GM23248 (cell line): ENCODE measurements around the gene KRT13. TPM values are rescaled to one million over a fixed set of nuclear protein-coding genes. Genes with fewer than 3 reads are reported as not detected.

Experiments used
- DNase-seq: peaks from one replicate; pipeline ENCODE4 v3.0.0-alpha.2; 2015
- H2AFZ ChIP-seq: fragments of 200-600 bp; sonication (generic); 2 replicates; pipeline ENCODE4 v1.6.1; 2016; ENCODE audit warnings: antibody characterized with exemption
- H3F3A ChIP-seq: fragments of 200-600 bp; sonication (generic); 2 replicates; pipeline ENCODE4 v1.6.1; 2016; ENCODE audit warnings: mild to moderate bottlenecking, antibody characterized with exemption, mixed run types; ENCODE audit not compliant: insufficient read depth
- H3K27ac ChIP-seq: fragments of 200-600 bp; sonication (generic); 2 replicates; pipeline ENCODE4 v1.5.1; 2016; ENCODE audit warnings: mild to moderate bottlenecking
- H3K27me3 ChIP-seq: fragments of 200-600 bp; sonication (generic); replicated peaks from 2 replicates; pipeline ENCODE4 v1.6.1; 2016; ENCODE audit warnings: mild to moderate bottlenecking; ENCODE audit not compliant: insufficient read depth
- H3K36me3 ChIP-seq: fragments of 200-600 bp; sonication (generic); 2 replicates; pipeline ENCODE4 v1.6.1; 2016; ENCODE audit warnings: low read depth, mild to moderate bottlenecking
- H3K4me1 ChIP-seq: fragments of 200-600 bp; sonication (generic); 2 replicates; pipeline ENCODE4 v1.6.1; 2016; ENCODE audit warnings: mild to moderate bottlenecking; ENCODE audit not compliant: insufficient read depth
- H3K4me2 ChIP-seq: fragments of 200-600 bp; sonication (generic); one replicate; pipeline ENCODE4 v1.6.1; 2016; ENCODE audit warnings: mild to moderate bottlenecking; ENCODE audit not compliant: unreplicated experiment
- H3K4me3 ChIP-seq: fragments of 200-600 bp; sonication (generic); 2 replicates; pipeline ENCODE4 v1.5.1; 2016; ENCODE audit warnings: mild to moderate bottlenecking
- H3K79me2 ChIP-seq: fragments of 200-600 bp; sonication (generic); 2 replicates; pipeline ENCODE4 v1.6.1; 2016; ENCODE audit warnings: mild to moderate bottlenecking; ENCODE audit not compliant: insufficient read depth
- H3K9ac ChIP-seq: fragments of 200-600 bp; sonication (generic); 2 replicates; pipeline ENCODE4 v1.6.1; 2016; ENCODE audit warnings: mild to moderate bottlenecking
- H3K9me2 ChIP-seq: fragments of 200-600 bp; sonication (generic); 2 replicates; pipeline ENCODE4 v1.6.1; 2016; ENCODE audit warnings: mixed run types, mild to moderate bottlenecking, moderate library complexity; ENCODE audit not compliant: insufficient read depth
- H3K9me3 ChIP-seq: fragments of 200-600 bp; sonication (generic); one replicate; pipeline ENCODE4 v1.6.1; 2017; ENCODE audit warnings: low read depth
- H4K20me1 ChIP-seq: fragments of 200-600 bp; sonication (generic); 2 replicates; pipeline ENCODE4 v1.6.0; 2016; ENCODE audit not compliant: insufficient read depth
- EZH2 ChIP-seq: fragments of 200-600 bp; sonication (generic); IDR thresholded peaks from 2 replicates; pipeline ENCODE4 v1.6.1; 2018; ENCODE audit warnings: antibody characterized with exemption, mild to moderate bottlenecking; ENCODE audit not compliant: insufficient read depth, poor library complexity, severe bottlenecking
- EZH2phosphoT487 ChIP-seq: fragments of 200-600 bp; sonication (generic); IDR thresholded peaks from 2 replicates; pipeline ENCODE4 v1.6.1; 2018; ENCODE audit warnings: antibody characterized with exemption, moderate library complexity, mild to moderate bottlenecking, low read depth; ENCODE audit not compliant: insufficient read depth
- WGBS, 2 experiments: methylation state at CpG; one replicate each; pipeline ENCODE4 v1.1.6; 2015 to 2017; ENCODE audit warnings: low lambda C conversion rate in 2 of 2, low coverage in 1 of 2; ENCODE audit errors: missing lambda C conversion rate in 2 of 2; 5-methylcytosine and 5-hydroxymethylcytosine counted together
- in situ Hi-C: fragments of 300-500 bp; cut with MboI; formaldehyde crosslinking; loops from 2 replicates; pipeline ENCODE4 v1.15.0; 2020
- polyA plus RNA-seq: library from polyadenylated mRNA; unstranded; fragments of >200 nt; fragmentation: Nextera tagmentation; extraction: Ambion mirVana; gene quantifications from 2 replicates; pipeline ENCODE4 v1.2.1, GENCODE V29; 2016
- total RNA-seq: library from RNA; depleted of rRNA; stranded (reverse); fragments of >200 nt; shearing (Covaris generic); gene quantifications from 2 replicates; pipeline ENCODE4 v1.2.3, GENCODE V29; 2014

Gene KRT13
- total and polyA plus RNA-seq, 2 experiments from 2014 or later: not detected

GRCh38 chr17:41483531-41483930 lies 21.9 kb downstream of the KRT13 start:
- H3K4me2 ChIP-seq: no peak overlapping the region
- H3K27ac ChIP-seq: no peak overlapping the region
- in situ Hi-C loops: no loop called here
- no peaks in the 10 kb centered on the region for H3F3A ChIP-seq
- no peak for DNase-seq
- no peaks in the 10 kb centered on the region for H3K79me2 ChIP-seq
- H3K27me3 ChIP-seq: 0 out of 2 replicates have a peak, but pooled peaks cover 4% of the 10 kb centered on the region
- H3K9me2 ChIP-seq: no peaks in the 10 kb centered on the region
- no peaks in the 10 kb centered on the region for H3K9me3 ChIP-seq
- no peak overlapping the region for H3K9ac ChIP-seq
- no peaks in the 10 kb centered on the region for H3K36me3 ChIP-seq
- no peak overlapping the region for H2AFZ ChIP-seq
- WGBS, 2 experiments: 89 to 90% methylated on average over 9 of the region's 9 CpGs
- no peaks in the 10 kb centered on the region for H3K4me1 ChIP-seq
- H4K20me1 ChIP-seq: no peaks in the 10 kb centered on the region
- TF ChIP-seq EZH2phosphoT487 (no peak), EZH2 (no peak)
- no peak overlapping the region for H3K4me3 ChIP-seq

DNA sequence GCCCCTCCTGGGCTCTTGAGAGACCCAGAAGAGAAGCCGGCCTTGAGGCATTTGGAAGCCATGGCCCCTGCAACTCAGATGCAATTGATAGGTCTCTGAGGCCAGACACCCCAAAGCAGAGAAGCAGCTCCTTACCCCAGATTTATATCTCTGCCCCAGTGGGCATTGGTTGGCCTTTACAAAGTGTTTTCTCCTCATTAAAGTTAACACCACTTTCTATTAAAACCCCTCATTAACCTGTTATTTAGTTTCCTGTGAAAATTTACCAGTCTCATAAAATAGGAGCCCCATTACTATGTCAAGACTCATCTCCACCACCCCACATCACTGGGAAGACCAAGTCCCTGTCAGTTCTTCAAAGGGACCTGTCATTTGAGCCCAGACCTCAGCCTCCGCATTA lies 24.4 kb downstream of the KRT13 start, which contains the start of gene KRT35:
TSS of gene KRT35 (minus strand) at position 116 of the 400 bp plus-strand sequence. CDS start at position 62, 54 bp downstream.
- no peaks in the 10 kb centered on the region for H3K4me1 ChIP-seq
- 0 out of 2 replicates have a peak, but pooled peaks cover 4% of the 10 kb centered on the region for H3K27me3 ChIP-seq
- WGBS, 2 experiments: 90 to 91% methylated on average over 1 to 2 of the region's 2 CpGs
- H3F3A ChIP-seq: no peaks in the 10 kb centered on the region
- no peaks in the 10 kb centered on the region for H3K36me3 ChIP-seq
- no peaks in the 10 kb centered on the region for H3K9me2 ChIP-seq
- DNase-seq: no peak
- H2AFZ ChIP-seq: no peak within 1 kb of the TSS
- H3K79me2 ChIP-seq: no peaks in the 10 kb centered on the region
- TF ChIP-seq EZH2: no peak
- no peak for TF ChIP-seq EZH2phosphoT487
- no peak within 1 kb of the TSS for H3K27ac ChIP-seq
- no peaks in the 10 kb centered on the region for H3K9me3 ChIP-seq
- in situ Hi-C loops: no loop called here
- H3K9ac ChIP-seq: no peak within 1 kb of the TSS
- no peak within 1 kb of the TSS for H3K4me2 ChIP-seq
- no peak within 1 kb of the TSS for H3K4me3 ChIP-seq
- H4K20me1 ChIP-seq: no peaks in the 10 kb centered on the region

- no peaks in the 10 kb centered on the region for H3K36me3 ChIP-seq
- in situ Hi-C loops: no loop called here
- TF ChIP-seq EZH2: no peak
- no peak for TF ChIP-seq EZH2phosphoT487
- H3K4me3 ChIP-seq: no peak overlapping the region
- 86 to 92% methylated on average over 9 to 10 of the region's 10 CpGs for WGBS, 2 experiments
- no peaks in the 10 kb centered on the region for H3K79me2 ChIP-seq
- 0 out of 2 replicates have a peak, but pooled peaks cover 4% of the 10 kb centered on the region for H3K27me3 ChIP-seq
- H3K4me1 ChIP-seq: no peaks in the 10 kb centered on the region
- DNase-seq: no peak
- no peaks in the 10 kb centered on the region for H3K9me2 ChIP-seq
- no peaks in the 10 kb centered on the region for H3K9me3 ChIP-seq
- no peak overlapping the region for H3K4me2 ChIP-seq
- no peak overlapping the region for H3K9ac ChIP-seq
- H3F3A ChIP-seq: no peaks in the 10 kb centered on the region
- no peak overlapping the region for H2AFZ ChIP-seq
- H3K27ac ChIP-seq: no peak overlapping the region
- no peaks in the 10 kb centered on the region for H4K20me1 ChIP-seq
Measured at GRCh38 chr17:41480581-41480980, 24.8 kb downstream of the KRT13 start.

GRCh38 chr17:41480136-41480535 lies 25.3 kb downstream of the KRT13 start:
- Histone ChIP-seq H4K20me1 (no peaks in the 10 kb centered on the region), H3F3A (no peaks in the 10 kb centered on the region), H3K4me1 (no peaks in the 10 kb centered on the region), H3K9ac (no peak overlapping the region), H3K79me2 (no peaks in the 10 kb centered on the region), H3K27ac (no peak overlapping the region), H3K36me3 (no peaks in the 10 kb centered on the region), H3K27me3 (0 out of 2 replicates have a peak, but pooled peaks cover 4% of the 10 kb centered on the region), H2AFZ (no peak overlapping the region), H3K4me3 (no peak overlapping the region), H3K4me2 (no peak overlapping the region), H3K9me2 (no peaks in the 10 kb centered on the region), H3K9me3 (no peaks in the 10 kb centered on the region)
- 39 to 41% methylated on average over 2 of the region's 2 CpGs for WGBS, 2 experiments
- TF ChIP-seq EZH2 (no peak), EZH2phosphoT487 (no peak)
- no peak for DNase-seq
- in situ Hi-C loops: no loop called here

DNA sequence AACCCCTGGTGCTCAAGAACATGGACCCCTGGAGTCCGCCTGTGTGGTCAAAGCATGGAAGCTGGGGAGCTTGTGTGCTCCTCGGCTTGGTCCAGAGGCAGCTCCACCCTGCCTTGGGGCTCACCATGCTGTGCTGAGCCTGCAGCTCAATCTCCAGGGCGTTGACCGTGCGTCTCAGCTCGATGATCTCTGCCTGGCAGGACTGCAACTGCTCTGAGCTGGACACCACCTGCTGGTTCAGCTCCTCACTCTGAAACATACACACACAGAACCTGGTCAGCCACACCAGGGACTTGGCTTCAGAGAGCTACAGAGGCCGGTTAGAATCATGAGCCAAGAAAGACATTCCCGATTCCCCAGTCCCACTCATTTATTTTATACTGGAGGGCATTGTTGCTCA lies 27.2 kb downstream of the KRT13 start:
- no peaks in the 10 kb centered on the region for H3K36me3 ChIP-seq
- no peak overlapping the region for H3K27ac ChIP-seq
- H3K4me1 ChIP-seq: no peaks in the 10 kb centered on the region
- no peaks in the 10 kb centered on the region for H3K9me2 ChIP-seq
- TF ChIP-seq EZH2phosphoT487 (no peak), EZH2 (no peak)
- H3K9me3 ChIP-seq: no peaks in the 10 kb centered on the region
- no peak overlapping the region for H3K4me3 ChIP-seq
- no peak overlapping the region for H2AFZ ChIP-seq
- no peaks in the 10 kb centered on the region for H3F3A ChIP-seq
- DNase-seq: no peak
- H3K79me2 ChIP-seq: no peaks in the 10 kb centered on the region
- H3K27me3 ChIP-seq: no peaks in the 10 kb centered on the region
- H4K20me1 ChIP-seq: no peaks in the 10 kb centered on the region
- in situ Hi-C loops: no loop called here
- no peak overlapping the region for H3K4me2 ChIP-seq
- WGBS, 2 experiments: 88 to 95% methylated on average over 8 of the region's 8 CpGs
- H3K9ac ChIP-seq: no peak overlapping the region
